IPS-15b (cell line): Measurements from ENCODE around the gene CACNB4.
A peak's percentile ranks its signal among the peaks of the same experiment; 100 is the strongest.
"Not testable (repeated sequence)": the region's sequence is repeated elsewhere in the genome, so short reads cannot be mapped to it uniquely, and the experiment has no call there.

Experiments
- H3K27me3 ChIP-seq: one replicate; pipeline ENCODE4 v1.6.1; 2013; ENCODE audit warnings: low read length; ENCODE audit not compliant: control insufficient read depth, insufficient read depth
- H3K36me3 ChIP-seq: one replicate; pipeline ENCODE4 v1.6.1; 2013; ENCODE audit warnings: low read length; ENCODE audit not compliant: control insufficient read depth, insufficient read depth
- H3K4me1 ChIP-seq: one replicate; pipeline ENCODE4 v1.6.1; 2013; ENCODE audit warnings: mild to moderate bottlenecking, low read length; ENCODE audit not compliant: control insufficient read depth, insufficient read depth
- H3K4me3 ChIP-seq: one replicate; pipeline ENCODE4 v1.5.1; 2013; ENCODE audit warnings: low read depth, low read length
- H3K9ac ChIP-seq: one replicate; pipeline ENCODE4 v1.6.1; 2013; ENCODE audit warnings: low read depth, mild to moderate bottlenecking, low read length
- H3K9me3 ChIP-seq: one replicate; pipeline ENCODE4 v1.6.1; 2013; ENCODE audit warnings: mild to moderate bottlenecking, low read length; ENCODE audit not compliant: control insufficient read depth, insufficient read depth

CACNB4 gene

DNA sequence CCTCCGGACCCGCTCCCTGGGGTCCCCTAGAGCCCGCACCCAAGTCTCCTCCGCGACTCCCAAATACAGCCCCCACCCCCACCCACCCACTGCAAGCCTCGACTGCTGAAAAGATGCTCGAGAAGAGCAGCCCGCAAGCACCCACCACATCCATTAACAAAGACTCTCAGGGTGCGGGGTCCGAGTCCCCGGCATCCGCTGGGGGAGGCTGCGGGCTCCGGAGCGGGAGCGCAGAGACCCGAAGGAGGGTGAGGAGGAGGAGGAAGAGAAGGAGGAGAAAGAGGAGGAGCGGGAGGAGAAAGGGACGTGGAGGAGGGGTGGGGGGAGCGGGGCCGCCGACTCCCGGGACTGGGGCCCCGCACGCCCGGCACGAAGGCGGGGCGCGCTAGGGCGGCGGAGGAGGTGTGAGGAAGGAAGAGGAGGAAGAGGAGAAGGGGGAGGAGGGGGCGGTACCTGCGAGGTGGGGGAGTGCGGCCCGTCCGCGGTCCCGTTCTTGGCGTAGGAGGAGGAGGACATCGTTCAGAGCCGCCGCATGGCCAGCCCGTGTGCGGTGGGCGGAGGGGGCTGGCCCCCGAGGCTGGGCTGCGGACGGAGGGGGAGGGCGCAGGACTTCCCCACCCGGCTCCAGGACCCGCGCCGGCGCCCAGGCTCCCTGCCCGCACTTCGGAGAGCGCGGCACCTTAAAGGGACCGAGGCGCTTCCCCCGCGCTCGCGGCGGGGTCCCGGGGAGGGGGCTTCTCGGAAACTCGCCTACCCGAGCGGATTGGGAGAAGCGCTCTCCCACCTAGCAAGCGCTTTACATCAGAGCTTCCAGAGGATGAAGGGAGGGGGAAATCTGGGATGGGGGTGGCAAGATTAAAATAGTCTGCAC, at the start of gene CACNB4:
Gene CACNB4 (minus strand): TSS at position 549 of the 871 bp plus-strand sequence.
- Histone ChIP-seq H3K36me3 (no peaks in the 10 kb centered on the region), H3K4me1 (peaks cover 4% of the 10 kb centered on the region), H3K4me3 (peak within 1 kb of the TSS; percentile 56), H3K9me3 (no peaks in the 10 kb centered on the region), H3K9ac (peak within 1 kb of the TSS; percentile 38), H3K27me3 (peaks cover 53% of the 10 kb centered on the region)

DNA sequence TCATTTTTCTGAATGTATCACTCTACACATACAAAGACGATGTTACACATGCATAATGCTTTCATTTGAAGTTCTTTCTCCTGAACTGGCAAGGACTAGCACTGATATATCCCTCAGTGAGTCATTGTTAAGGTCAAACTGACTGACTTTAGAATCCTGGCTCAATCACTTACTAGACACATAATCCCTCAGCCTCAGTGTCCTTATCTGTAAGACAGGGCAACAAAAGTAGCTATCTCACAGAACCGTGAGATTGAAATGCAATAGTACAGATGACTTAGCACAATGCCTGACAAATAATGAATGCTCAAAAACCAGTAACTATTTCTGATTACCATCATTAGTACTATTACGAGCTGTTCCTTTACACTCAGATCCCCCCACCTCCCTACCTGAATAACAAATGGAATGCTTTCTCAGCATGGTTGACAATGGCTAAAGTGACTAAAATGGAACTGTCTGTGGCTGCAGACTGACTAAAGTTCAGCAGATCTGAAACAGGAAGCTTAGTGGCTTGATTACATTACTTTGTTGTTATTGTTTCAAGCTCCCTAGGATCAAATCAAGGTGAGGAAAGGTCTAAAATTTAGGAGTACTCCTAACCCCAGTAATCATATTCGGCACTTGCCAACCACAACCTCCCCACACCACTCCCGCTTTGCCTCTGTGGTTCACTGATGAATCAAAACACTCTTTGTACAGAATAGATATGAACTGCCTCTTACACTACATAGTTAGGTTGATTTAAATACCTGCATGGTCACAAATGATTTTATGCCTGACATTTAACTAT, 35.8 kb upstream of the CACNB4 start:
- peaks cover 9% of the 10 kb centered on the region for H3K4me1 ChIP-seq
- H3K27me3 ChIP-seq: no peaks in the 10 kb centered on the region
- no peaks in the 10 kb centered on the region for H3K9me3 ChIP-seq
- no peaks in the 10 kb centered on the region for H3K36me3 ChIP-seq
- no peak overlapping the region for H3K4me3 ChIP-seq
- no peak overlapping the region for H3K9ac ChIP-seq

DNA sequence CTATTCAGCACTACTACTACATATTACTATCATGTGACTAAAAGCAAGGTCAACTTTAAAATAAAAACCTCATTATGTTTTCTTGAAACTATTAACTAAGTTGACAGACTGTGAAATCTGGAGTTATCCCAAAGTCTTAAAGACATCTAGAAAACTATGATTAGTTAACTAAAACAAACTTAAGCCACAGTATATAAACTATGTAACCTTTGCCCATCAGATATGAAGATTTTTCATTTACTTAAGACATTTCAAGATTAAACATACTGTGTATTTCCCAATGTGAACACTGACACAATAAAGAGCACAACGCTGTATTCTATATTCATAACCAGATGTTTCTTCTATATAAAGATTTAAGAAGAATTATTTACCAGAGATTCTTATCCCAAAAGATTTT, 33.5 kb upstream of the CACNB4 start:
- peaks cover 9% of the 10 kb centered on the region for H3K4me1 ChIP-seq
- H3K36me3 ChIP-seq: no peaks in the 10 kb centered on the region
- no peak overlapping the region for H3K4me3 ChIP-seq
- H3K27me3 ChIP-seq: no peaks in the 10 kb centered on the region
- H3K9me3 ChIP-seq: no peaks in the 10 kb centered on the region
- H3K9ac ChIP-seq: no peak overlapping the region

DNA sequence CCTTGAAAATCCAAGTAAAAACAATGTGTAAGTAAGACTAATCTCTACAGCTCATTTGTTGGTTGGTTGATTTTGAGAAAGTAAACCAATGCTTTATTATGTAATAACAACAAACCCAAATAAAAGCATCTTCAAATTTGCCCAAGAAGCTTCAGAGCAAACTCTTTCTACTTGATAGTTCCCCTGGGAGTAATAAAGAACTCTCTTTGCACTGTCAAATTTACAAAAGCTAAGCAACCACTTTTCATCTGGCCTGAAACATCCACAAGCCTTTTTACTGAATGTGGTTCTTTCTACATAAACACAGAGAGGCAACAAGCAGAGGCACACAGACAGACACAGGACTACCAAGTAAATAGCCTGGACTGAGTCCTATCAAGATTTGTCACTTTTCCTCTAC, 28.8 kb upstream of the CACNB4 start:
- H3K9ac ChIP-seq: no peak overlapping the region
- H3K4me3 ChIP-seq: no peak overlapping the region
- H3K4me1 ChIP-seq: no peaks in the 10 kb centered on the region

DNA sequence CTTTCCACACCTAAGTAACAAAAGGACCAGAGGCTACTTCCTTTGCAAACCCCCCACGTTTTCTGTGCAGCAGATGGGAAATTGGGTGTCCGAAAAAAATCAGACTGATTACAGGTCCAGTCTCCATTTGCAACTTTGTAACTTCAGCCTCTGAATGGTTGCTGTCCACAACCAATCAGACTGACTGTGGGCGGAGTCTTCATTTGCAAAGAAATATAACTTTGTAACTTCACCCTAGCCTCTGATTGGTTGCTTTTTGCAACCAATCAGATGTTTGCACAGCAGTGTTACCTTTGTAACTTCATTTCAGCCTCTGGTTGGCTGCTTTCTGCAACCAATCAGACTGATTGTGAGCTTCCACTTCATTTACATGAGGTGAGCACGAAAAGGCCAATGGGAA, 27.8 kb upstream of the CACNB4 start:
- Histone ChIP-seq H3K27me3 (no peaks in the 10 kb centered on the region), H3K4me1 (no peaks in the 10 kb centered on the region), H3K9me3 (no peaks in the 10 kb centered on the region), H3K4me3 (no peak overlapping the region), H3K9ac (no peak overlapping the region), H3K36me3 (peaks cover 2% of the 10 kb centered on the region)

More for the DNA sequence above, 28.8 kb upstream of the CACNB4 start:
- Histone ChIP-seq H3K36me3 (peaks cover 2% of the 10 kb centered on the region), H3K27me3 (no peaks in the 10 kb centered on the region), H3K9me3 (no peaks in the 10 kb centered on the region)

DNA sequence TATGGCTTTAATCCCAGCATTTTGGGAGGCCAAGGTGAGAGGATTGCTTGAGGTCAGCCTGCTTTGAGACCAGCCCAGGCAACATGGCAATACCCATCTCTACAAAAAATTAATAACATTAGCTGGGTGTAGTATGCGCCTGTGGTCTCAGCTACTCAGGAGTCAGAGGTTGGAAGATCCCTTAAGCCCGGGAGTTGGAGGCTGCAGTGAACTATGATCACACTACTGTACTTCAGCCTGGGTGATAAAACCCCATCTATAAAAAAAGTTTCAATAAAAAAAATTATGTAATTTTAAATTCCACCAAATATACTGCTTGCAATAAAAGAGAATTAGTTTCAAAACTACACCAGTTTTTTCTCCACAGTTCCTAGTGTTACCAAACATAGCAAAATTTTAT, 23.3 kb upstream of the CACNB4 start:
- Histone ChIP-seq H3K27me3 (no peaks in the 10 kb centered on the region), H3K4me3 (no peak overlapping the region), H3K4me1 (peaks cover 6% of the 10 kb centered on the region), H3K9me3 (no peaks in the 10 kb centered on the region), H3K9ac (no peak overlapping the region), H3K36me3 (peaks cover 2% of the 10 kb centered on the region)

DNA sequence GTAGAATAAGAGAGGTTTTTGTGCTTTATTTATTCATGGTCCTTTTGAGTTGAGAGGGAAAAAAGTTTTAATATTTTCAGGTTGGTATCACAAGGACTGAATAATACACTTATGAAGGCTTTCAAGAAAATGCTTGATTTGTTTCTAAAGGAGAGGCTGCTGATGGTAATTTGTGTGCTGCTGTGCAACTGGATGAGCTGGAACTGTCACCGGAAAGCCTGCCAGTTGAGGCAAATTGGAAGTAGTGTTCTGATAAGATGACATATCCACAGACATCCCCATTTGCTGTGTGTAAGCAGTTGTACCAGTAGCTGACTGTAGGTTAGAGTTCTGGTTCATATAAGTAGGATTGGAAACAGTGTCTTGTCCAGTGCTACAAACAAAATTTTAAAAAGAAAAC, 21.6 kb upstream of the CACNB4 start:
- H3K4me1 ChIP-seq: peaks cover 6% of the 10 kb centered on the region
- H3K27me3 ChIP-seq: no peaks in the 10 kb centered on the region
- peaks cover 2% of the 10 kb centered on the region for H3K36me3 ChIP-seq
- H3K9me3 ChIP-seq: no peaks in the 10 kb centered on the region
- H3K9ac ChIP-seq: no peak overlapping the region
- H3K4me3 ChIP-seq: no peak overlapping the region

DNA sequence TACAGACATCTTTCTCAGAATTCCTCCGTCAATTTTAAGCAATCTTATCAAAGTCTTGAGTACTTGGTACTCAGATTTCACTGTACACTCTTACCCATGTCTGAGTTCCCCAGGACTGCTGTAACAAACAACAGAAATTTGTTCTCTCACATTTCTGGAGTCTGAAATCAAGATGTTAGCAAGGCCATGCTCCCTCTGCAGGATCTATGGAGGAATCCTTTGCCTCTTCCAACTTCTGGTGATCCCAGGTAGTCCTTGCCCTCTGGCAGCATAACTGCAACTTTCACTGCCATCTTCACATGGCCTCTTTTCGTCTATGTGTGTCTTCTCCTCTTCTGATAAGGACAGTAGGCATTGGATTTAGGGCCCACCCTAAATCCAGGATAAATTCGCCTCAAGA, 17.1 kb upstream of the CACNB4 start:
- Histone ChIP-seq H3K4me3 (no peak overlapping the region), H3K9me3 (no peaks in the 10 kb centered on the region), H3K36me3 (no peaks in the 10 kb centered on the region), H3K4me1 (peaks cover 6% of the 10 kb centered on the region), H3K27me3 (no peaks in the 10 kb centered on the region), H3K9ac (no peak overlapping the region)

DNA sequence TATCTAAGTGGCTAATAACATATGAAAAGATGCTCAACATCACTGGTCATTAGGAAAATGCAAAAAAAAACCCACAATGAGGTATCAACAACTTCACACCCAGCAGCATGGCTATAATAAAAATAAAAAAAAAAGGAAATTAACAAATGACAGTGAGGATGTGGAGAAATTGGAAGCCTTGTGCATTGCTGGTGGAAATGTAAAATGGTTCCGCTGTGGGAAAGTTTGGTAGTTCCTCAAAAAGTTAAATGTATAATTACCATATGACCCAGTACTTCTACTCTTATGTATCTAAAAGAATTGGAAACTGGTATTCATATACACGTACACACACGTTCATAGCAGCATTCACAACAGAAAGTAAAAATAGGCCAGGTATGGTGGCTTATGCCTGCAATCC, 15.5 kb upstream of the CACNB4 start:
- H3K9ac ChIP-seq: no peak overlapping the region
- no peak overlapping the region for H3K4me3 ChIP-seq
- H3K4me1 ChIP-seq: peaks cover under 1% of the 10 kb centered on the region
- no peaks in the 10 kb centered on the region for H3K27me3 ChIP-seq
- no peaks in the 10 kb centered on the region for H3K36me3 ChIP-seq
- no peaks in the 10 kb centered on the region for H3K9me3 ChIP-seq

DNA sequence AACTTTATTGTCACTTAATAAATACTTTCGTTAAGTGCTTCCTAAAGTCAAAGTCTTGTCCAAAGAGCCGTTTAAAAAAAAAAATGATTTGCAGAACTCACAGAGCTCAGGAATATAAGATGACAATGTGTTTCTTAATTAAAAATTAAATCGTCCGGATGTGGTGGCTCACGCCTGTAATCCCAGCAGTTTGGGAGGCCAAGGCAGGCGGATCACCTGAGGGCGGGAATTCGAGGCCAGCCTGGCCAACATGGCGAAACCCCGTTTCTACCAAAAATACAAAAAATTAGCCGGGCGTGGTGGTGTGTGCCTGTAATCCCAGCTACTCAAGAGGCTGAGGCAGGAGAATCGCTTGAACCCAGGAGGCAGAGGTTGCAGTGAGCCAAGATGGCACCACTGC, 8.3 kb upstream of the CACNB4 start:
- H3K27me3 ChIP-seq, H3K9ac ChIP-seq, H3K36me3 ChIP-seq, H3K4me1 ChIP-seq, H3K4me3 ChIP-seq, H3K9me3 ChIP-seq: not testable (repeated sequence)

DNA sequence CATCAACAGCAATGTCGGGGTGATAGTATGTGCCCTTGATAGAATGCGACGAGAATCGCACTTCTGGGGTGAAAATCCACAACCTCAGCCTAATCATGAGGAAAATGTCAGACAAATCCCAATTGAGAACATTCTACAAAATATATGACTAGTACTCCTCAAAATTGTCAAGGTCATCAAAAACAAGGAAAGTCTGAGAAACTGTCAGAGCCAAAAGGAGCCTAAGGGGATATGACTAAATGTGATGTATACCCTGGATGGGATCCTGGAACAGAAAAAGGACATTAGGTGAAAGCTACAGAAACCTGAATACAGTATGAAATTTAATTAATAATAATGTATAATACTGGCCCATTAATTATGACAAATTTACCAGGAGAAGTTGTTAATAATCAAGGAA, 7.6 kb upstream of the CACNB4 start:
- Histone ChIP-seq H3K4me1 (no peaks in the 10 kb centered on the region), H3K9me3 (no peaks in the 10 kb centered on the region), H3K9ac (no peak overlapping the region), H3K36me3 (no peaks in the 10 kb centered on the region), H3K27me3 (peaks cover 3% of the 10 kb centered on the region), H3K4me3 (no peak overlapping the region)

DNA sequence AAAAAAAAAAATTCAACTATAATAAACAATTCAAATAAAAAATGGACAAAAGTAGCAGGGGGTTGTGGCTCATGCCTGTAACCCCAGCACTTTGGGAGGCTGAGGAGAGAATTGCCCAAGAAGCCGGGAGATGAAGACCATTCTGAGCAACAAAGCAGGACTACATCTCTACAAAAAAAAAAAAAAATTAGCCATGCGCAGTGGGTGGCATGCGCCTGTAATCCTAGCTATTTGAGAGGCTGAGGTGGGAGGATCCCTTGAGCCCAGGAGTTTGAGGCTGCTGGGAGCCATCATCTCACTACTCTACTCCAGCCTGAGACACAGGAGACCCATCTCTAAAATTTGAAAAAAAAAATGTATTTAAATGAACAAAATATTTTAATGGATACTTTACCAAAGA, 4.4 kb upstream of the CACNB4 start:
- Histone ChIP-seq H3K36me3 (no peaks in the 10 kb centered on the region), H3K4me3 (no peak overlapping the region), H3K9me3 (no peaks in the 10 kb centered on the region), H3K9ac (no peak overlapping the region), H3K4me1 (no peaks in the 10 kb centered on the region), H3K27me3 (peaks cover 28% of the 10 kb centered on the region)
